ENCODE measurements around the gene CIAO3.

The CIAO3 gene

GRCh38 chr16:740459-740763 lies 386 bp downstream of the CIAO3 start:
- DNase-seq (ENCODE audit: extremely low spot score): no peak
- TF ChIP-seq FOXK2 (IDR thresholded peaks at IDR 0.05) (no peak), FOXA1 (IDR thresholded peaks at IDR 0.05) (no peak), SP1 (IDR thresholded peaks at IDR 0.05) (no peak), TARDBP (IDR thresholded peaks at IDR 0.05) (no peak), FOXM1 (IDR thresholded peaks at IDR 0.05; ENCODE audit: borderline replicate concordance) (no peak), LEF1 (IDR thresholded peaks at IDR 0.05; ENCODE audit: borderline replicate concordance) (no peak), PKNOX1 (IDR thresholded peaks at IDR 0.05) (no peak), ELF4 (IDR thresholded peaks at IDR 0.05) (no peak), SUZ12 (IDR thresholded peaks at IDR 0.05) (no peak), HDGF (IDR thresholded peaks at IDR 0.05; ENCODE audit: borderline replicate concordance) (no peak), ZNF384 (IDR thresholded peaks at IDR 0.05) (no peak), BHLHE40 (IDR thresholded peaks at IDR 0.05; ENCODE audit: borderline replicate concordance) (no peak), ARNT (IDR thresholded peaks at IDR 0.05) (no peak), L3MBTL2 (conservative IDR thresholded peaks at IDR 0.05) (no peak), NFRKB (IDR thresholded peaks at IDR 0.05) (no peak), CTBP1 (IDR thresholded peaks at IDR 0.05; ENCODE audit: borderline replicate concordance) (no peak)
- CTCF ChIA-PET: interaction anchor here (1.2 to 1.7 kb wide), 3 partner anchors 16 to 25 kb away, joined by 3 to 4 read pairs (median 4); partner anchors contain the start of gene METRN
- POLR2A ChIA-PET: interaction anchor here (0.6 to 3.5 kb wide), 10 partner anchors 8 to 54 kb away, joined by 3 to 16 read pairs (median 4); partner anchors contain the start of genes ANTKMT and CCDC78

- DNase-seq (ENCODE audit: extremely low spot score): no peak
- ChIA-PET POLR2A (interaction anchor here (0.6 to 3.5 kb wide), 10 partner anchors 8 to 54 kb away, joined by 3 to 16 read pairs (median 4); partner anchors contain the start of genes ANTKMT, CCDC78, CHTF18 and RPUSD1), CTCF (interaction anchor here (1.2 to 1.7 kb wide), 3 partner anchors 15 to 24 kb away, joined by 3 to 4 read pairs (median 4); partner anchors contain the start of gene METRN)
- TF ChIP-seq SUZ12 (IDR thresholded peaks at IDR 0.05): no peak
- no peak for TF ChIP-seq NFRKB (IDR thresholded peaks at IDR 0.05)
- TF ChIP-seq FOXA1 (IDR thresholded peaks at IDR 0.05): no peak
- no peak for TF ChIP-seq FOXK2 (IDR thresholded peaks at IDR 0.05)
- no peak for TF ChIP-seq L3MBTL2 (conservative IDR thresholded peaks at IDR 0.05)
- TF ChIP-seq BHLHE40 (IDR thresholded peaks at IDR 0.05; ENCODE audit: borderline replicate concordance): no peak
- no peak for TF ChIP-seq ZNF384 (IDR thresholded peaks at IDR 0.05)
- no peak for TF ChIP-seq LEF1 (IDR thresholded peaks at IDR 0.05; ENCODE audit: borderline replicate concordance)
- no peak for TF ChIP-seq PKNOX1 (IDR thresholded peaks at IDR 0.05)
- TF ChIP-seq HDGF (IDR thresholded peaks at IDR 0.05; ENCODE audit: borderline replicate concordance): no peak
- no peak for TF ChIP-seq ARNT (IDR thresholded peaks at IDR 0.05)
Observed at GRCh38 chr16:739560-740458, 988 bp downstream of the CIAO3 start.

GRCh38 chr16:736936-737481 lies 3.8 kb downstream of the CIAO3 start:
- no peak for TF ChIP-seq TARDBP (IDR thresholded peaks at IDR 0.05)
- TF ChIP-seq ELF4 (IDR thresholded peaks at IDR 0.05): no peak
- no peak for TF ChIP-seq SP1 (IDR thresholded peaks at IDR 0.05)
- no peak for TF ChIP-seq NFRKB (IDR thresholded peaks at IDR 0.05)
- no peak for TF ChIP-seq FOXA1 (IDR thresholded peaks at IDR 0.05)
- TF ChIP-seq L3MBTL2 (conservative IDR thresholded peaks at IDR 0.05): no peak
- no peak for TF ChIP-seq FOXK2 (IDR thresholded peaks at IDR 0.05)
- no peak for TF ChIP-seq PKNOX1 (IDR thresholded peaks at IDR 0.05)
- TF ChIP-seq HDGF (IDR thresholded peaks at IDR 0.05; ENCODE audit: borderline replicate concordance): no peak
- no peak for TF ChIP-seq FOXM1 (IDR thresholded peaks at IDR 0.05; ENCODE audit: borderline replicate concordance)
- TF ChIP-seq BHLHE40 (IDR thresholded peaks at IDR 0.05; ENCODE audit: borderline replicate concordance): no peak
- no peak for TF ChIP-seq LEF1 (IDR thresholded peaks at IDR 0.05; ENCODE audit: borderline replicate concordance)
- TF ChIP-seq ARNT (IDR thresholded peaks at IDR 0.05): no peak
- no peak for TF ChIP-seq CTBP1 (IDR thresholded peaks at IDR 0.05; ENCODE audit: borderline replicate concordance)
- TF ChIP-seq SUZ12 (IDR thresholded peaks at IDR 0.05): no peak
- no peak for TF ChIP-seq ZNF384 (IDR thresholded peaks at IDR 0.05)
- POLR2A ChIA-PET: interaction anchor here (1.5 kb wide), 1 partner anchor 16 kb away, joined by 5 read pairs; the partner anchor contains the start of gene ANTKMT
- CTCF ChIA-PET: no interaction called here
- DNase-seq (ENCODE audit: extremely low spot score): no peak

GRCh38 chr16:735982-736453 lies 4.8 kb downstream of the CIAO3 start:
- CTCF ChIA-PET: interaction anchor here (0.7 kb wide), 1 partner anchor 8 kb away, joined by 3 read pairs; no protein-coding TSS in a partner anchor
- no peak for TF ChIP-seq FOXA1 (IDR thresholded peaks at IDR 0.05)
- no peak for TF ChIP-seq LEF1 (IDR thresholded peaks at IDR 0.05; ENCODE audit: borderline replicate concordance)
- TF ChIP-seq TARDBP (IDR thresholded peaks at IDR 0.05): no peak
- no peak for TF ChIP-seq BHLHE40 (IDR thresholded peaks at IDR 0.05; ENCODE audit: borderline replicate concordance)
- no peak for TF ChIP-seq L3MBTL2 (conservative IDR thresholded peaks at IDR 0.05)
- TF ChIP-seq FOXK2 (IDR thresholded peaks at IDR 0.05): no peak
- TF ChIP-seq FOXM1 (IDR thresholded peaks at IDR 0.05; ENCODE audit: borderline replicate concordance): no peak
- no peak for DNase-seq (ENCODE audit: extremely low spot score)
- POLR2A ChIA-PET: interaction anchor here (0.7 kb wide), 1 partner anchor 10 kb away, joined by 4 read pairs; no protein-coding TSS in a partner anchor
